Thymus (tissue), 11 donors: ENCODE measurements around the gene SBF1. TPM values are rescaled to one million over a fixed set of nuclear protein-coding genes. Genes with fewer than 3 reads are reported as not detected.

Experiments used
- DNase-seq, 9 donors: peaks; one replicate each; pipeline ENCODE4 v3.0.0-alpha.2; 2013; ENCODE audit warnings: low spot score in 9 of 9, low read depth in 6 of 9, missing footprints in 1 of 9
- H3K27ac ChIP-seq, 2 donors: one replicate each; pipeline ENCODE4 v1.5.1; 2013; ENCODE audit warnings: control low read depth in 1 of 2, low read depth in 1 of 2, low read length in 1 of 2, mild to moderate bottlenecking in 1 of 2, moderate library complexity in 1 of 2
- H3K27me3 ChIP-seq, 2 donors: one replicate each; pipeline ENCODE4 v1.5.1; 2013; ENCODE audit warnings: low read length in 1 of 2; ENCODE audit not compliant: control insufficient read depth in 2 of 2, insufficient read depth in 1 of 2
- H3K36me3 ChIP-seq, 2 donors: one replicate each; pipeline ENCODE4 v1.5.1; 2013; ENCODE audit warnings: low read length in 1 of 2, mild to moderate bottlenecking in 1 of 2, moderate library complexity in 1 of 2; ENCODE audit not compliant: control insufficient read depth in 2 of 2, insufficient read depth in 2 of 2
- H3K4me1 ChIP-seq, 2 donors: one replicate each; pipeline ENCODE4 v1.5.1; 2013; ENCODE audit warnings: low read length in 2 of 2; ENCODE audit not compliant: control insufficient read depth in 2 of 2, insufficient read depth in 2 of 2
- H3K4me3 ChIP-seq, 2 donors: one replicate each; pipeline ENCODE4 v1.5.1; 2013; ENCODE audit warnings: low read length in 2 of 2, control low read depth in 1 of 2, mild to moderate bottlenecking in 1 of 2
- H3K9me3 ChIP-seq, 2 donors: one replicate each; pipeline ENCODE4 v1.5.1; 2013; ENCODE audit warnings: low read length in 1 of 2, mild to moderate bottlenecking in 1 of 2; ENCODE audit not compliant: control insufficient read depth in 2 of 2, insufficient read depth in 1 of 2
- WGBS: extraction: QIAGEN DNeasy Blood & Tissue Kit; methylation state at CpG from one replicate; pipeline ENCODE4 v1.1.7; 2013; 5-methylcytosine and 5-hydroxymethylcytosine counted together
- polyA plus RNA-seq: library from polyadenylated mRNA; stranded (reverse); fragments of 200-250 nt; gene quantifications from one replicate; pipeline ENCODE4 v1.2.3, GENCODE V29; 2013
- total RNA-seq: library from RNA; stranded (reverse); fragments of 120-200 nt; gene quantifications from one replicate; pipeline ENCODE4 v1.2.4, GENCODE V29; 2013
- donor health status: healthy.

SBF1 gene
- total and polyA plus RNA-seq, 2 donors = 56.7 to 88.2 TPM

DNA sequence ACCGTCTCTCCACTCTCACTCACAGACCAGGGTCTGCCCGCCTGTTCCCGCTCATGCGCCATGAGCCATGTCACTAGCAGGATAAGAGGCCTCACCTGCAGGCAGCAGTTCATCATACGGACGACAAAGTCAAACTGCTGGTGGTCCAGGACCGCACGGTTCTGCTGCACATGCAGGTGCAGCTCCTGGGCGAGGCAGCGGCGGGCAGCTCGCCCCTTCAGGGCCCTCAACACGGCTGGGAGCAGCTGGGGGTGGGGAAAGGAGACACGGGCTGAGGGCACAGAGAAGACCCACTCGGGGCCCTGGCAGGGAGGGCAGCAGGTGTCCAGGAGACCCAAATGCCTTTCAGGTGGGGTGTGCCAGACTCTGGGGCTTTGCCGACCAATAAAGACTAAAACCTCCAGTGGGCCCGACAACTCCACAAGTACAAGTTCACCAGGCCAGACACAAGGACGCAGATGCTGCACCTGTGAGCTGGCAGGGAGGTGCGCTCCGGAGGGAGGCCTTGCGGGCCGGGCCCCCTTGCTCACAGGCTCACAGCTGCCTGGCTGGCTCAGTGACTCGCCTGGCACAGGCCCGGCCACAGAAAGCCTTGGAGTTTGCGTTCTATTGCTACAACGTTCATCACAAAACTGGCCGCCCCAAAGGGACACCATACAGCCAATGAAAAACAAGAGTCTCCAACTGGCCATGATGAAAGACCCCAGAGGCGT lies 11.5 kb downstream of the SBF1 start:
- no peak for DNase-seq
- H3K27me3 ChIP-seq = no peaks in the 10 kb centered on the region
- no peak overlapping the region for H3K4me3 ChIP-seq
- 98% methylated on average over 28 of the region's 28 CpGs for WGBS
- H3K27ac ChIP-seq = no peak overlapping the region
- peaks cover 10 to 21% of the 10 kb centered on the region in 2 donors for H3K4me1 ChIP-seq
- no peaks in the 10 kb centered on the region for H3K9me3 ChIP-seq
- peaks cover 97 to 99% of the 10 kb centered on the region in 2 donors for H3K36me3 ChIP-seq

DNA sequence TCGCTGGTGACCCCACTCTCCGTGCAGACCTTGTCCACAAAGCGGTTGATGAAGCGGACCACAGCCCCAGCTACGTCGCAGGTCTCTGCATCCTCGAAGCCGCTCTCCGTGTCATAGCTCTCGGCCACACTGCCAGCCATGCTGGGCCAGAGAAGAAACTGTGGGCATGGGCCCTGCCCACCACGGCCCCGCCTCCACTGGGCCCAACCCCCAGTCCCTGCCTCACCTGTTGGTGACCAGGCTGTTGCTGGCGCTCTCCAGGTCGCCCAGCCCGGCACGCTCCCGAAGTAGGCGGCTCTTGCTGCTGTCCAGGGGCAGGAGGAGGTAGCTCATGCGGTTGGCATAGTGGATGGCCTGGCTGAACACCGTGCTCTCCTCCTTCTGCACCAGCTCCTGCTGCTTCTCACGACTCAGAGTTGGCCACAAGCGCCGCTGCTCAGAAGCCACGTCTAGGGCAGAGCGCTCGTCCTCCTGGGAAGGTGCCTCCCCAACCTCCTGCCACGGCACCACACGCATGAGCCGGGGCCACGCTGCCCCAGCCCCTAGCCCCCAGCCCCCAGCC lies 12.8 kb downstream of the SBF1 start:
- Histone ChIP-seq H3K9me3 (no peaks in the 10 kb centered on the region), H3K36me3 (peaks cover 98 to 100% of the 10 kb centered on the region in 2 donors), H3K4me1 (peaks cover 0 to 8% of the 10 kb centered on the region in 2 donors), H3K27me3 (no peaks in the 10 kb centered on the region), H3K27ac (no peak overlapping the region), H3K4me3 (no peak overlapping the region)
- 98% methylated on average over 30 of the region's 30 CpGs for WGBS
- no peak for DNase-seq

DNA sequence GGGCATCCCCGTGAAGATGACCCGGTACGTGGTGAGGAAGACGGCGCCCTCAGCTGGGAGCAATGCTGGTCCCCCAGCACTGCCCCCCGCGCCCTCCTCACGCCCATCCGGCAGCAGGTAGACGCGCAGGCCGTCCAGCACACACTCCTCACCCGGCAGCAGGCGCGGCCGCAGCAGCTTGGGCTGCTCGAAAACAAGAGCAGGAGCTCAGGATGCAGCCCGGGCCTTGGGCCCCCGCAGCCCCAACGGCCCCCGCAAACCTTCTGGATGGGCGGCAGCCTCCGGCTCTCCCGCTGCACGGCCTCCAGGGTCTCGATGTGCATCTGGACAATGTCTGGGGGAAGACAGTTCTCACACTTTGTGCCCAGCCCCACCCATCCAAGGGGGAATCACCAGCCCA lies 13.3 kb downstream of the SBF1 start:
- Histone ChIP-seq H3K4me3 (no peak overlapping the region), H3K9me3 (no peaks in the 10 kb centered on the region), H3K36me3 (peaks cover 98 to 100% of the 10 kb centered on the region in 2 donors), H3K27ac (no peak overlapping the region), H3K4me1 (peaks cover 0 to 3% of the 10 kb centered on the region in 2 donors), H3K27me3 (no peaks in the 10 kb centered on the region)
- 98% methylated on average over 26 of the region's 26 CpGs for WGBS
- no peak for DNase-seq

DNA sequence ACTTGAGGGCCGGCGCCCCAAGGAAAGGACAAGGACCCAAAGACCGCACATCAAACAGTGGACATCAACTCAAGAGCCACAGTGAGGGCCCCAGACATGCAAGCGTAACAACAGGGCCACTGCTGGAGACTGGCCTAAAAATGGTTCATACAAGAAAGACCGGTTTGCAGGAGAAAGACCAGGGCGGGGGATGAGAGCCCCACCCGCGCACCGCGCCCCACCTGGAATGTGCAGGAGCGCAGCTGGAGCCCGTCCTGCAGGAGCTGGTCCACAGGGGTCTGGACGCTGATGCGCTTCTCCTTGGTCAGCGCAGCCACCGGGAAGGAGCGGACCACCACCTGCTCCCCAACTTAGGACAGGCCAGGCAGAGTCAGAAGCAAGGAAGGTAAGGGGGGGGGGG lies 13.9 kb downstream of the SBF1 start:
- no peak for DNase-seq
- Histone ChIP-seq H3K27ac (no peak overlapping the region), H3K4me1 (no peaks in the 10 kb centered on the region), H3K9me3 (no peaks in the 10 kb centered on the region), H3K36me3 (peaks cover 97 to 100% of the 10 kb centered on the region in 2 donors), H3K27me3 (no peaks in the 10 kb centered on the region), H3K4me3 (no peak overlapping the region)
- 96% methylated on average over 17 of the region's 17 CpGs for WGBS

DNA sequence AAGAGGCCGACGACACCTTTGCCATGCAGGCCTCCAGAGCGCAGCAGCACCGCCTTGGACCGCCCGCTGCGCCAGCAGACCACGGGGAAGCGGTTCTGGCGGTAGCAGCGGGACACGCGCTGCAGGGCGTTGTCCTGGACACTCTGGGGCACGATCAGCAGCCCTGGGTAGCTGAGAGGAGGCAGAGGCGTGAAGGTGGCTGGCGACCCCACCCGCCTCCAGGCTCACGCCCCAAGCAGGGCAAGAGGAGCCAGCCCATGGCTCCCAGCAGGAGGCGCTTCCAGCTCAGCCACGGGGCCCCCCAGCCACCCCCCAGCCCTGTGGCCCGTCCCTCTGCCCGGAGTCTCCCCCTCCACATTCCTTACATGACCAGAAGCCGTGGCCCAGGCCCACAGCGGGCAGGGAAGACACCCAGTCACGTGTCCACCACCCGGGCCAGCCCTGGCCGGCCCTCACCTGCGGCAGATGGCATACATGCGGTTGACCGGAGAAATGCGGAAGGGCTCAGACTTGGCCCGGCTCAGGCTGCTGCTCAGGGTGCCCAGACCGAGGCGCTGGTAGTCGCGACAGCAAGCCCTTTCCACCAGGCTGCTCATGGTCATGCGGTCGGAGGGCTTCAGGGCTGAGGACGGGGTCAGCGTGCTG lies 15.2 kb downstream of the SBF1 start:
- WGBS = 98% methylated on average over 41 of the region's 41 CpGs
- no peak for DNase-seq

DNA sequence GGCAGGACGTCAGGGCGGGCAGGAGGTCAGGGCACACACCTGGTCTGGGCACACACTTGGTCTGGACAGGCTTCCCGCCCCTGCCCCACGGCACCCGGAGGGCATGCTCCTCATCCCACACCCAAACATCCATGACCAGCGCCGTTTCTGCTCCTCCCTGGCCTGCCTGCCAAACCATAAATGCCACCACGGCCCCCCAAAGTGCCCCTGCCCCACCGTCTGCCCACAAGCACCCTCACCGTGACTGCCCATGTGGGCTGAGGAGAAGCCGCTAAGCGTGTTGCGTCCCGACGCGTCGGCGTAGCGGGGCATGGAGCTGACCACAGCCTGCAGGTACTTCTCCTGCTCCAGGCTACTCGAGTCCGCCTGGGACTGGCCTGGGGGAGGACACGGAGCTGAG lies 15.8 kb downstream of the SBF1 start:
- Histone ChIP-seq H3K9me3 (no peaks in the 10 kb centered on the region), H3K4me1 (no peaks in the 10 kb centered on the region), H3K27ac (no peak overlapping the region), H3K36me3 (peaks cover 97 to 100% of the 10 kb centered on the region in 2 donors), H3K27me3 (no peaks in the 10 kb centered on the region), H3K4me3 (no peak overlapping the region)
- no peak for DNase-seq
- 97% methylated on average over 22 of the region's 22 CpGs for WGBS

More for the DNA sequence above, 15.2 kb downstream of the SBF1 start:
- no peak overlapping the region for H3K4me3 ChIP-seq
- H3K27ac ChIP-seq = no peak overlapping the region
- H3K4me1 ChIP-seq = no peaks in the 10 kb centered on the region
- peaks cover 97 to 100% of the 10 kb centered on the region in 2 donors for H3K36me3 ChIP-seq
- H3K27me3 ChIP-seq = no peaks in the 10 kb centered on the region
- H3K9me3 ChIP-seq = no peaks in the 10 kb centered on the region

DNA sequence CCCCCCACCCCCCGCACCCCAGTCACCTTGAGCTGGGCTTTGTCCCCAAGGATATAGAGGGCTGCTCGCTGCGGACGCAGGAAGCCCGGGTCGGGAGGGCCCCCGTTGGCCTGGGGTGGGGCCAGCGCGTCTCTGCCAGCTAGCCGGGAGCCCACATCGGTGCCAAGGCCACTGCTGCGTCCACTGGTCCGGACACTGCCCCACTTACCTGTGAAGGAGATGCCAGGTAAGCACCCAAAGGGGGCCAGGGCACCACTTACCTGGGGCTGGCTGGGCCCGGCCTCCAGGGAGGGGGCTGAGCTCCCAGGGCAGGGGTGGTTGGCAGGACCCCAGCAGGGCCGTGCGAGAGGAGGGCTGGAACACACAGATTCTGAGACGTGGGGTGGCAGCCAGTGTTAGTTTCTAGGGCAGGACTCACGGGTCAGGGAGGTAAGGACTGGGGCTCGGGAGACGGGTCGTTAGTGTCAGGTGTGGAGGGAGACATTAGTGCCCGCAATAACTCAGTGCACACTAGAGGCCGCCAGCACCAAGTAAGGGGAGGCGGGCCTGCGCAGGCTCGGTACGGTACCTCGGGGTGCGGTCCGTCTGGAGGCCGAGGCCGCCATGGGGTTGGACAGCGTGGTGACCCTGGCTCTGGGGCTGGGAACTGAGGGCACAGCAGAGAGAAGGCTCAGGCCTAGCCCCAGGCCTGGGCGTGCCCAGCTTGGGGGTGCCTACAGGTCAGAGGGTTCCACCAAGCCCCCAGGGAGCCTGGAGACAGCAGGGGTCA lies 18.2 kb downstream of the SBF1 start:
- Histone ChIP-seq H3K9me3 (no peaks in the 10 kb centered on the region), H3K36me3 (peaks cover 92% of the 10 kb centered on the region in 2 donors), H3K4me3 (no peak overlapping the region), H3K27ac (no peak overlapping the region), H3K4me1 (no peaks in the 10 kb centered on the region), H3K27me3 (no peaks in the 10 kb centered on the region)
- no peak for DNase-seq
- WGBS = 94% methylated on average over 34 of the region's 34 CpGs

DNA sequence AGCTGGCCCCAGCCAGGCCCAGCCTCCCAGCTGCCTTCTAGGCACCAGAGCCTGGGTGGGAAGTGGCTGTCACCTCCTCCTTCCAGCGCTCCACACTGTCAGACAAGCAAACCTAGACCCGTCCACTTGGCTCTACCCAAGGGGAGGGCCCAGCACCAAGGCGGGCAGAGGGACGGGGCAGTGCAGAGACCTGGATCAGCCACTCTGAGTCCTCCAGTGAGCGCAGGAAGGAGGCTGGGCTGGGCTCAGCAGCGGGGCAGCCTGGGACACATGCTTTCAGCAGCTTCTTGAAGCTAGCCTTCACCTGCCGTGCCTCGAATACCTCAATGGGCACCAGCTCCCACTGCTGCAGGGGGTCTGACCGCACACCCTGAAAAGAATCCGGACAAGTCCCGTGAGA lies 18.8 kb downstream of the SBF1 start:
- WGBS = 97% methylated on average over 11 of the region's 11 CpGs
- Histone ChIP-seq H3K4me3 (no peak overlapping the region), H3K9me3 (no peaks in the 10 kb centered on the region), H3K4me1 (no peaks in the 10 kb centered on the region), H3K36me3 (peaks cover 90 to 92% of the 10 kb centered on the region in 2 donors), H3K27me3 (no peaks in the 10 kb centered on the region), H3K27ac (no peak overlapping the region)
- DNase-seq = no peak

DNA sequence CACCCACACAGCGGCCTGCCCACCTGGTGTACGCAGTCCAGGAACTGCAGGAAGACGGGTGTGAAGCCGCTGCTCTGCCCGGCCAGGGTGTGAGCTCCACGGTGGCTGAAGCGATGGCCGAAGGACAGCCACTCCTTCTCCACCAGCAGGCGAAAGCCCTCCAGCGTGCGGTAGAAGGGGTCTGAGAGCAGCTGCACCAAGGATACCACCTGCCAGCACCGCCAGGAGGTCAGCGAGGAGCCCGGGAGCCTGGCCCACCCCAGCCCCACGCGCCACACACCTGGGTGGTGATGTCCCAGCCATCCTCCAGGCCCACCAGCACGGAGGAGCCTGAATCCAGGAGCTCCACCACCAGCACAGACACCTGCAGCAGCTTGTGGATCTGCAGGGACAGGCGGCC lies 19.6 kb downstream of the SBF1 start:
- Histone ChIP-seq H3K4me1 (no peaks in the 10 kb centered on the region), H3K27me3 (no peaks in the 10 kb centered on the region), H3K27ac (no peak overlapping the region), H3K36me3 (peaks cover 86 to 90% of the 10 kb centered on the region in 2 donors), H3K9me3 (no peaks in the 10 kb centered on the region), H3K4me3 (no peak overlapping the region)
- DNase-seq = no peak
- whole genome bisulfite sequencing = 98% methylated on average over 18 of the region's 18 CpGs
